Progenitor cell of endocrine pancreas (in vitro differentiated cells): ENCODE measurements around the gene ST8SIA1. TPM values are rescaled to one million over a fixed set of nuclear protein-coding genes. Genes with fewer than 3 reads are reported as not detected.

Experiments used
- DNase-seq: peaks from one replicate; pipeline ENCODE4 v3.0.0; 2021; ENCODE audit warnings: low spot score; ENCODE audit not compliant: unreplicated experiment
- H3K27ac Mint-ChIP-seq: 2 replicates; pipeline ENCODE4 v1.8.0; 2021; ENCODE audit warnings: mild to moderate bottlenecking, moderate library complexity, mixed read lengths
- H3K27me3 Mint-ChIP-seq: 2 replicates; pipeline ENCODE4 v1.8.0; 2021; ENCODE audit warnings: mixed read lengths
- H3K36me3 Mint-ChIP-seq: 2 replicates; pipeline ENCODE4 v1.8.0; 2022; ENCODE audit warnings: mixed read lengths; ENCODE audit not compliant: insufficient read depth
- H3K4me1 Mint-ChIP-seq: 2 replicates; pipeline ENCODE4 v1.8.0; 2021; ENCODE audit warnings: low read depth, mixed read lengths
- H3K4me3 Mint-ChIP-seq: 2 replicates; pipeline ENCODE4 v1.8.0; 2021; ENCODE audit warnings: low read depth, mild to moderate bottlenecking, moderate library complexity, mixed read lengths
- H3K9me3 Mint-ChIP-seq: 2 replicates; pipeline ENCODE4 v1.8.0; 2021; ENCODE audit warnings: low read depth, mixed read lengths
- CTCF ChIP-seq: fragments of 200-600 bp; sonication (generic); IDR thresholded peaks from one replicate; pipeline ENCODE4 v1.5.0; 2021; ENCODE audit warnings: antibody characterized with exemption, mild to moderate bottlenecking; ENCODE audit not compliant: unreplicated experiment
- total RNA-seq: library from RNA; stranded (reverse); gene quantifications from 2 replicates; pipeline ENCODE4 v1.2.1, GENCODE V29; 2021

Gene ST8SIA1
- total RNA-seq, 1 donor from 2014 or later, result 5.2 TPM

GRCh38 chr12:22332202-22332601 lies 2.3 kb downstream of the ST8SIA1 start:
- Mint-ChIP-seq H3K36me3 (no peaks in the 10 kb centered on the region), H3K27me3 (peaks cover 40% of the 10 kb centered on the region), H3K9me3 (no peaks in the 10 kb centered on the region), H3K4me1 (peaks cover 11% of the 10 kb centered on the region), H3K4me3 (peak overlapping the region; percentile 15), H3K27ac (no peak overlapping the region)
- no peak for TF ChIP-seq CTCF
- DNase-seq, result no peak

GRCh38 chr12:22329621-22330020 lies 4.9 kb downstream of the ST8SIA1 start:
- H3K9me3 Mint-ChIP-seq, result no peaks in the 10 kb centered on the region
- H3K27ac Mint-ChIP-seq, result no peak overlapping the region
- peaks cover 38% of the 10 kb centered on the region for H3K27me3 Mint-ChIP-seq
- TF ChIP-seq CTCF, result no peak
- H3K36me3 Mint-ChIP-seq, result no peaks in the 10 kb centered on the region
- no peak for DNase-seq
- H3K4me1 Mint-ChIP-seq, result peaks cover 14% of the 10 kb centered on the region
- H3K4me3 Mint-ChIP-seq, result no peak overlapping the region

- Mint-ChIP-seq H3K9me3 (peaks cover 3% of the 10 kb centered on the region), H3K4me1 (peaks cover 12% of the 10 kb centered on the region), H3K36me3 (peaks cover 2% of the 10 kb centered on the region), H3K27ac (no peak overlapping the region), H3K4me3 (no peak overlapping the region), H3K27me3 (peaks cover 9% of the 10 kb centered on the region)
- DNase-seq, result no peak
- TF ChIP-seq CTCF, result no peak
Measured at GRCh38 chr12:22325218-22325617, 9.3 kb downstream of the ST8SIA1 start.

- DNase-seq, result no peak
- no peak overlapping the region for H3K4me3 Mint-ChIP-seq
- H3K36me3 Mint-ChIP-seq, result peaks cover 2% of the 10 kb centered on the region
- H3K9me3 Mint-ChIP-seq, result peaks cover 3% of the 10 kb centered on the region
- peaks cover 12% of the 10 kb centered on the region for H3K4me1 Mint-ChIP-seq
- no peak overlapping the region for H3K27ac Mint-ChIP-seq
- no peak for TF ChIP-seq CTCF
- H3K27me3 Mint-ChIP-seq, result no peaks in the 10 kb centered on the region
Measured at GRCh38 chr12:22322091-22322490, 12.4 kb downstream of the ST8SIA1 start.

GRCh38 chr12:22321638-22322037 lies 12.9 kb downstream of the ST8SIA1 start:
- H3K27me3 Mint-ChIP-seq, result no peaks in the 10 kb centered on the region
- peaks cover 2% of the 10 kb centered on the region for H3K36me3 Mint-ChIP-seq
- H3K27ac Mint-ChIP-seq, result no peak overlapping the region
- no peak overlapping the region for H3K4me3 Mint-ChIP-seq
- TF ChIP-seq CTCF, result no peak
- peaks cover 9% of the 10 kb centered on the region for H3K4me1 Mint-ChIP-seq
- H3K9me3 Mint-ChIP-seq, result peaks cover 3% of the 10 kb centered on the region
- no peak for DNase-seq
